B cell (primary cell): Measurements from ENCODE around the gene USP2. TPM values are rescaled to one million over a fixed set of nuclear protein-coding genes. Genes with fewer than 3 reads are reported as not detected.

Experiments
- ATAC-seq: fragments of 200-7000 bp; cut with Tn5 transposase; one replicate; pipeline ENCODE4 v1.10.0; 2021; ENCODE audit warnings: low read depth, mild to moderate bottlenecking, moderate number of reproducible peaks, moderate library complexity
- CTCF ChIA-PET: fragments of 350-600 bp; sonication (Branson Sonifier 250); formaldehyde crosslinking; loops from one replicate; lab custom pipeline; 2021; ENCODE audit warnings: antibody characterized with exemption, inconsistent platforms; lab: Charles Lee
- POLR2A ChIA-PET: fragments of 350-600 bp; sonication (Branson Sonifier 250); formaldehyde crosslinking; loops from one replicate; lab custom pipeline; 2021; ENCODE audit warnings: antibody characterized with exemption; lab: Charles Lee
- DNase-seq: peaks from one replicate; pipeline ENCODE4 v3.0.0; 2013
- H2AFZ ChIP-seq: 2 replicates; pipeline ENCODE4 v1.6.1; 2012; ENCODE audit warnings: mild to moderate bottlenecking, low read depth, low read length; ENCODE audit not compliant: insufficient read depth, poor library complexity, severe bottlenecking
- H3K27ac ChIP-seq, 2 donors: 1 replicate in 1 of 2; 2 replicates in 1 of 2; pipeline ENCODE4 v1.5.1; 2012 to 2013; ENCODE audit warnings: low read length in 2 of 2, mild to moderate bottlenecking in 2 of 2, moderate library complexity in 1 of 2
- H3K27me3 ChIP-seq, 4 experiments: fragments of 200-600 bp in 1 of 4; sonication (generic) in 1 of 4; replicated peaks in 1 of 4; 1 replicate in 2 of 4; 2 replicates in 2 of 4; pipeline versions ENCODE4 v1.6.1 to v1.7.0; 2013 to 2016; ENCODE audit warnings: low read length in 3 of 4, mild to moderate bottlenecking in 2 of 4, mixed read lengths in 1 of 4, moderate library complexity in 1 of 4; ENCODE audit not compliant: insufficient read depth in 4 of 4, control insufficient read depth in 3 of 4; ENCODE audit errors: control extremely low read depth in 1 of 4
- H3K36me3 ChIP-seq, 2 experiments: replicated peaks in 1 of 2; 1 replicate in 1 of 2; 2 replicates in 1 of 2; pipeline versions ENCODE4 v1.6.1 to v1.7.1; 2013; ENCODE audit warnings: low read length in 1 of 2; ENCODE audit not compliant: insufficient read depth in 2 of 2, control insufficient read depth in 1 of 2; ENCODE audit errors: control extremely low read depth in 1 of 2, extremely low read depth in 1 of 2
- H3K4me1 ChIP-seq, 2 donors: fragments of 200-600 bp in 1 of 2; sonication (generic) in 1 of 2; 1 replicate in 1 of 2; 2 replicates in 1 of 2; pipeline versions ENCODE4 v1.5.1 to v1.6.1; 2013 to 2017; ENCODE audit warnings: low read length in 2 of 2; ENCODE audit not compliant: control insufficient read depth in 2 of 2, insufficient read depth in 2 of 2
- H3K4me2 ChIP-seq: replicated peaks from 2 replicates; pipeline ENCODE3; 2012; ENCODE audit warnings: mild to moderate bottlenecking, low read depth, low read length; ENCODE audit not compliant: poor library complexity, severe bottlenecking
- H3K4me3 ChIP-seq, 5 experiments: fragments of 200-600 bp in 1 of 5; sonication (generic) in 1 of 5; 1 replicate in 3 of 5; 2 replicates in 2 of 5; pipeline versions ENCODE4 v1.5.1 to v1.7.0; 2011 to 2016; ENCODE audit warnings: low read length in 4 of 5, mild to moderate bottlenecking in 4 of 5, low read depth in 2 of 5, control low read depth in 1 of 5, moderate library complexity in 1 of 5; ENCODE audit not compliant: insufficient read depth in 1 of 5; ENCODE audit errors: control extremely low read depth in 1 of 5, extremely low read depth in 1 of 5
- H3K79me2 ChIP-seq: fragments of 200-600 bp; sonication (generic); one replicate; pipeline ENCODE4 v1.6.0; 2016; ENCODE audit warnings: low read length; ENCODE audit not compliant: control insufficient read depth, insufficient read depth
- H3K9ac ChIP-seq: fragments of 200-600 bp; sonication (generic); 2 replicates; pipeline ENCODE4 v1.6.1; 2017; ENCODE audit warnings: mild to moderate bottlenecking, low read length, moderate library complexity
- H3K9me3 ChIP-seq, 3 donors: one replicate each; pipeline versions ENCODE4 v1.6.1 to v1.7.1; 2013; ENCODE audit warnings: low read length in 2 of 3; ENCODE audit not compliant: control insufficient read depth in 2 of 3, insufficient read depth in 1 of 3; ENCODE audit errors: control extremely low read depth in 1 of 3
- H4K20me1 ChIP-seq: 2 replicates; pipeline ENCODE4 v1.6.0; 2012; ENCODE audit warnings: mild to moderate bottlenecking, low read length; ENCODE audit not compliant: insufficient read depth, control insufficient read depth, poor library complexity, severe bottlenecking
- H3K27ac Mint-ChIP-seq: one replicate; pipeline ENCODE4 v1.8.0; 2021; ENCODE audit warnings: mixed read lengths
- H3K27me3 Mint-ChIP-seq: one replicate; pipeline ENCODE4 v1.8.0; 2021; ENCODE audit warnings: mixed read lengths
- H3K4me1 Mint-ChIP-seq: one replicate; pipeline ENCODE4 v1.8.0; 2021; ENCODE audit warnings: mixed read lengths
- H3K4me3 Mint-ChIP-seq: one replicate; pipeline ENCODE4 v1.8.0; 2021; ENCODE audit warnings: mixed read lengths
- H3K9me3 Mint-ChIP-seq: one replicate; pipeline ENCODE4 v1.8.0; 2022; ENCODE audit warnings: mixed read lengths; ENCODE audit not compliant: insufficient read depth
- EZH2 ChIP-seq: IDR thresholded peaks from 2 replicates; pipeline ENCODE4 v1.6.1; 2012; ENCODE audit warnings: borderline replicate concordance, low read depth, mild to moderate bottlenecking, moderate library complexity, low read length; ENCODE audit not compliant: insufficient read depth, poor library complexity, severe bottlenecking
- WGBS: methylation state at CpG from one replicate; pipeline ENCODE4 v1.1.5; 2013; ENCODE audit warnings: missing lambda C conversion rate; ENCODE audit not compliant: insufficient coverage; 5-methylcytosine and 5-hydroxymethylcytosine counted together
- intact Hi-C: fragments of 100-400 bp; cut with micrococcal nuclease; formaldehyde crosslinking; loops from one replicate; pipeline ENCODE4 v1.10.0; 2022
- polyA plus RNA-seq: library from polyadenylated mRNA; depleted of rRNA; stranded (reverse); fragments of >200 nt; gene quantifications from 2 replicates; pipeline ENCODE4 v1.2.3, GENCODE V29; 2012
- total RNA-seq, 2 donors: library from RNA; stranded (reverse); fragments of 120-200 nt in 1 of 2; gene quantifications; 1 replicate in 1 of 2; 2 replicates in 1 of 2; pipeline versions ENCODE4 v1.2.3 to v1.2.4, GENCODE V29; 2013 to 2022
- TF ChIP-seq, protein P1 (sequence below): fragments of 200-600 bp; IDR thresholded peaks from one replicate; pipeline ENCODE4 v1.8.0; 2022; ENCODE audit warnings: antibody characterized with exemption, mild to moderate bottlenecking

Gene USP2
- total and polyA plus RNA-seq, 2 donors (not counting 1 experiment from before 2014, with no cell fraction given) = 0.09 TPM; not detected in 1

DNA sequence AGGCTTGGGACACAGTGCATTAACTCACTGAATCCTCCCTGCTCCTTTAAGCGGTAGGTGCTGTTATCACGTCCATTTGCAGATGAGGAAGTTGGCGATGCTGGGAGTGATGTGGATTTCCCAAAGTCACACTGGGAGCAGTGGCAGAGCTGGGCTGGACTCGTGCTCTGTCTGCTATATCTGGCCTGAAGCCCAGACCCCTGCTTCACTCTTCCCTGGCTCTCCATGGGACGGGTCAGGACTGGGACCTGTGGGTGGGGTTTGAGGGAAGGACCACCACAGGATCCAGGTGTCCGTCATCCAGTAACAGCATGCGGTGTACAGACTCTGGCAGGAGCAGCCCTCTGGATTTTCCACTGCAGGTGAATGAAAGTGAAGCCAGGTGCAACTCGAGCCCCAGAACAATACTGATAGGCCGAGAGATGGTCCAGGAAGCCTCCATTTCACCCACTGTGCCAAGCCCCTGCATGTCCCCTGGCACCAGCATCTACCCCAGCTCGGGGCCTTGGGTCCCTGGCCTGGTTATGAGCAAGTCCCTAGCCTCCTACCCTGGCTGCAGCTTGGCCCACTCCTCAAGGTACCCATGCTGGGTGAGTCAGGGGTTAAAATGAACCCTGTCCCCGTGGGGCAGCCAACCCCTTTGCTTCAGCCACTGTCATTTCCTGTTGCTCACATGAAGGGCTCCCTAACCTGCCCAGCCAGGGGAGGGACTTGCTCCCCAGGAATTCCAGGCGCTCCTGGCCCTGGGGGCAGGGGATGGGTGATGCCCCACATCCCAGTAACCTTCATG, 4.2 kb downstream of the USP2 start:
- WGBS = 75% methylated on average over 8 of the region's 12 CpGs
- ChIA-PET POLR2A (no interaction called here), CTCF (interaction anchor here (0.8 to 6.5 kb wide), 6 partner anchors 8 to 21 kb away, joined by 3 to 61 read pairs (median 4); no protein-coding TSS in a partner anchor)
- Histone ChIP-seq H3K27ac (no peak overlapping the region), H3K9ac (no peak overlapping the region), H3K9me3 (peaks cover 0 to under 1% (median 0%) of the 10 kb centered on the region in 3 donors), H3K4me2 (no peak overlapping the region), H3K4me3 (no peak overlapping the region), H3K4me1 (peaks cover 12 to 15% of the 10 kb centered on the region in 2 donors), H3K79me2 (no peaks in the 10 kb centered on the region), H3K36me3 (no peaks in the 10 kb centered on the region), H2AFZ (no peak overlapping the region), H4K20me1 (no peaks in the 10 kb centered on the region), H3K27me3 (peaks cover 0 to 13% (median 5%) of the 10 kb centered on the region in 4 experiments)
- H3K4me1 Mint-ChIP-seq = peaks cover 6% of the 10 kb centered on the region
- H3K9me3 Mint-ChIP-seq = no peaks in the 10 kb centered on the region
- H3K4me3 Mint-ChIP-seq = no peak overlapping the region
- H3K27me3 Mint-ChIP-seq = peaks cover 5% of the 10 kb centered on the region
- ATAC-seq (no peak), DNase-seq (no peak)
- H3K27ac Mint-ChIP-seq = no peak overlapping the region
- TF ChIP-seq EZH2 = no peak
- TF ChIP-seq, protein P1, sequence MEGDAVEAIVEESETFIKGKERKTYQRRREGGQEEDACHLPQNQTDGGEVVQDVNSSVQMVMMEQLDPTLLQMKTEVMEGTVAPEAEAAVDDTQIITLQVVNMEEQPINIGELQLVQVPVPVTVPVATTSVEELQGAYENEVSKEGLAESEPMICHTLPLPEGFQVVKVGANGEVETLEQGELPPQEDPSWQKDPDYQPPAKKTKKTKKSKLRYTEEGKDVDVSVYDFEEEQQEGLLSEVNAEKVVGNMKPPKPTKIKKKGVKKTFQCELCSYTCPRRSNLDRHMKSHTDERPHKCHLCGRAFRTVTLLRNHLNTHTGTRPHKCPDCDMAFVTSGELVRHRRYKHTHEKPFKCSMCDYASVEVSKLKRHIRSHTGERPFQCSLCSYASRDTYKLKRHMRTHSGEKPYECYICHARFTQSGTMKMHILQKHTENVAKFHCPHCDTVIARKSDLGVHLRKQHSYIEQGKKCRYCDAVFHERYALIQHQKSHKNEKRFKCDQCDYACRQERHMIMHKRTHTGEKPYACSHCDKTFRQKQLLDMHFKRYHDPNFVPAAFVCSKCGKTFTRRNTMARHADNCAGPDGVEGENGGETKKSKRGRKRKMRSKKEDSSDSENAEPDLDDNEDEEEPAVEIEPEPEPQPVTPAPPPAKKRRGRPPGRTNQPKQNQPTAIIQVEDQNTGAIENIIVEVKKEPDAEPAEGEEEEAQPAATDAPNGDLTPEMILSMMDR = no peak
- intact Hi-C loops = no loop called here
